ENCODE results near the gene DLG4.
A peak's percentile ranks its signal among the peaks of the same experiment; 100 is the strongest.

The DLG4 gene

DNA sequence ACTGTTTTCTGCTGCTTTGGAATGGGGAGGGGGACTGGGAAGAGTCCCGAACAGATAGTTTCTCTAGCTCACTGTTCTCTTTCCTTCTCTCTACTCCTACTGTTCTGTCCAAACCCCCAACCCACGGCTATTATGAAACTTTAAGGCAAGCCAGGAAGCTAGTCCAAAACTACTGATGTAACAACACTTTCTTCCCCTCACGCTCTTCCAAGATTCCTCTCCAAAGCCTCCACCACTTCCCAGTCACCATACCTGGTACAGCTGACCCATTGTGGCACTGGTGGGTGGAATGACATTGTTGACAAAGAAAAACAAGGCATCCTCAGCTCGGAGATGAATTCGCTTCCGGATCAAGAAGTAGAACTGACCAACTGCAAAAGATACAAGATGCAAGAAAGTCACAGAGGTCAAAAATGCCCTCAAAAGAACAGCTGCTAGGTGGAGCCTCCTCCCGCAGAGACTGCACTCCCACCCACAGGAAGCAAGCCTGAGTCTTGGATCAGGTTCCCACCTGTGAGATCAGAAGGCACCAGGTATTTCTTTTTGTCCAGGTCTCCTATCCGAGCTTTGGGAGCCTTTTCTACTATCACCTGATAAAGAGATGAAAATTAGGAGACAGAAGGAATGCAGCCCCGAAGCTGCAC is 21.6 kb upstream of the DLG4 start:
- TF ChIP-seq, protein P1, sequence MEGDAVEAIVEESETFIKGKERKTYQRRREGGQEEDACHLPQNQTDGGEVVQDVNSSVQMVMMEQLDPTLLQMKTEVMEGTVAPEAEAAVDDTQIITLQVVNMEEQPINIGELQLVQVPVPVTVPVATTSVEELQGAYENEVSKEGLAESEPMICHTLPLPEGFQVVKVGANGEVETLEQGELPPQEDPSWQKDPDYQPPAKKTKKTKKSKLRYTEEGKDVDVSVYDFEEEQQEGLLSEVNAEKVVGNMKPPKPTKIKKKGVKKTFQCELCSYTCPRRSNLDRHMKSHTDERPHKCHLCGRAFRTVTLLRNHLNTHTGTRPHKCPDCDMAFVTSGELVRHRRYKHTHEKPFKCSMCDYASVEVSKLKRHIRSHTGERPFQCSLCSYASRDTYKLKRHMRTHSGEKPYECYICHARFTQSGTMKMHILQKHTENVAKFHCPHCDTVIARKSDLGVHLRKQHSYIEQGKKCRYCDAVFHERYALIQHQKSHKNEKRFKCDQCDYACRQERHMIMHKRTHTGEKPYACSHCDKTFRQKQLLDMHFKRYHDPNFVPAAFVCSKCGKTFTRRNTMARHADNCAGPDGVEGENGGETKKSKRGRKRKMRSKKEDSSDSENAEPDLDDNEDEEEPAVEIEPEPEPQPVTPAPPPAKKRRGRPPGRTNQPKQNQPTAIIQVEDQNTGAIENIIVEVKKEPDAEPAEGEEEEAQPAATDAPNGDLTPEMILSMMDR (IDR thresholded peaks at IDR 0.05; ENCODE audit: borderline replicate concordance, control extremely low read depth, extremely low read depth, insufficient read depth, missing control alignments) = no peak
- no peak for DNase-seq (ENCODE audit: low spot score)
- in situ Hi-C loops (cut with MboI; ENCODE audit: low sequenced_read_pairs, unreplicated experiment) = no loop called here

DNA sequence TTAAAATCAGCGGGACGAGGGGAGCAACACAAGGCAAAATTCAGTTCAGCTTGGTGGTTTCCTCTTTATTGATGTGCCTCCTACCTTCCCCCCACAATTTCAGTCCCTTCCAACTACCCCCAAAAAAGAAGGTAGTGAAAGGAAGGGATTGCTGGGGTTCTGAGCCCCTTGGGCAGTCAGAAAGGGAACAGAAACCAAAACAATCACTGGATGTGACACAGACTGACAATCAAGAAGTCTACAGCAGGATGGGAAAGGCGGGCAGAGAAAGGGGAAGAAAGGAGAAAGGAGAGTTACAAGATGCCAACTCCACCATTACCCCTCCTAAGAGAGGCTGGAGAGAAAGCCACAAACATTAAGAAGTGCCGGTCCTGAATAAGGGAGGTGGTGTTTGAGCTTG is 20.7 kb upstream of the DLG4 start:
- no peak for DNase-seq (ENCODE audit: low spot score)
- TF ChIP-seq, protein P1 (IDR thresholded peaks at IDR 0.05; ENCODE audit: borderline replicate concordance, control extremely low read depth, extremely low read depth, insufficient read depth, missing control alignments) = no peak
- in situ Hi-C loops (cut with MboI; ENCODE audit: low sequenced_read_pairs, unreplicated experiment) = no loop called here

DNA sequence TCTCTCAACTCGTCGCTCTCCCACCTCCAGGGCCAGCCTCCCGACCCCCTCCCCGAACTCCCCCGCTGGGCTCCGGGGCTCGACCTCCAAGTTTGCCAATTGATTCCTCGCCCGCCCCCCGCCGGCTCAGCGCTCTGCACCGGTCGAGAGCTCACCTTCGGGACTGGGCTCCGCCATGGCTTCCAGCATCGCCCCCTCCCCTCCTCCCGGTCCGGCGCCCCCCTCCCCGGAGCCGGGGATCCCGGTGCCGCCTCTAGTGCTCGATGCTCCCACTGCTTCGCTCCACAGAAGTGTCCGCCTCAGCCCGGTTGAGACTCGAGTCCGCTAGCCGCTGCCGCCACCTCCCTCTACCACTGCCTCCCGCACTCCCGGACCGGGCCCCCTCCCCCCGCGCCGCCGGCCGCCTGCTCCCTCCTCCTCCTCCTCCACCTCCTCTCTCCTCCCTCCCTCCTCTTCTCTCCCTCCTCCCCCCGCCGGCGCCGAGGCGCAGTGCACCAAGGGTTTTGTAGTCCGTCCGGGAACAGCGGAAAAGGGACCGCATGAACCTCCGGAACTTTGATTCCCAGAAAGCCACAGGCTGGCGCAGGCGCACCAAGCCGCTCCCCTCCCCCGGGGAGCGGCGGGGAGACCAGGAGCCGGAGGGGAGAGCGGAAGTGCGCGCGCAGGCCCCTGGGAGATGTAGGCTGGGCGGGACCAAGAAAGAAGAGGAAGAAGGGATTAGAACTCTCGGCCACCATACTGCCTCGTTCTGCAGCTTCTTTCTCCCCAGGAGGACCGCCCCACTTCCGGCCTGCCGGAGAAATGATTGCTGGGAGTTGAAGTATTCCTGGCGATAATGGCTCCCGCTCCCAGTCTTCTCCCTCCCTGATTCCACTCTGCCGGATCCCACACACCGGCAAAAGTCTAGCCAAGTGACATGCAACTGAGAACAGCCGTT is 19.7 kb upstream of the DLG4 start, which contains the start of gene PHF23:
TSS of gene PHF23 (minus strand) at position 367 of the 937 bp plus-strand sequence. CDS start at position 189, 178 bp downstream.
- TF ChIP-seq, protein P1 (IDR thresholded peaks at IDR 0.05; ENCODE audit: borderline replicate concordance, control extremely low read depth, extremely low read depth, insufficient read depth, missing control alignments) = no peak
- in situ Hi-C loops (cut with MboI; ENCODE audit: low sequenced_read_pairs, unreplicated experiment) = no loop called here
- peak; percentile 97 for DNase-seq (ENCODE audit: low spot score)

DNA sequence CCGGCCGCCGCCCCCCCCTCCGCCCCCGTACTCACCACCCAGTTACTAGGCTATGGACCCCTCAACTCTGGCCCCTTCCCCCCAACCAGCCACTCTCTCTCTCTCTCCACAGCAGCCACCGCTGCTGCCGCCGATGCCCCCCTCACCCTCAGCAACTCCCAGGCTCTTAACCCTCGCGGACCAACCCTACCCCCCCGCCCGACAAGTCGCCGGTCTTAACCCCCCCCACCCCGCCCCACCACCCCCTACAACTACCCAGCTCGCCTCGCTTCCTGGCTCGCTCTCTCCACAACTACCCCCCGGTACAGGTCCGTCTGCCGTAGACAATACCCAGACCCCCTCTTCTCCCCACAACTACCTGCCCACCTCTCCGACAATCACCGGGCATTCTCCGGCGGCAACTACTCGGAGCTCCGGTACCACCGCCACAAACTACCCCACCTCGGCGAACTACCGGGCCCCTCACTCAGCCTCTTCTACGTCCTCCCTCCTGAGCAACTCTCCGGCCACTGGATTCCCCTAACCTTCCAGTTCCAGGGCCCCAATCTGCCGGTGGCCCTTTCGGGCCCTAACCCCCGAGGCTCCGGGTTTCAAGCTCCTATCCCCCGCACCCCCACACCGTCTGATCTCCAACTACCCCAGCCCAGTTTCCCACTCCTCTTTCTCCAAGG is 18.9 kb upstream of the DLG4 start:
- no peak for DNase-seq (ENCODE audit: low spot score)
- TF ChIP-seq, protein P1 (IDR thresholded peaks at IDR 0.05; ENCODE audit: borderline replicate concordance, control extremely low read depth, extremely low read depth, insufficient read depth, missing control alignments) = no peak
- in situ Hi-C loops (cut with MboI; ENCODE audit: low sequenced_read_pairs, unreplicated experiment) = no loop called here

DNA sequence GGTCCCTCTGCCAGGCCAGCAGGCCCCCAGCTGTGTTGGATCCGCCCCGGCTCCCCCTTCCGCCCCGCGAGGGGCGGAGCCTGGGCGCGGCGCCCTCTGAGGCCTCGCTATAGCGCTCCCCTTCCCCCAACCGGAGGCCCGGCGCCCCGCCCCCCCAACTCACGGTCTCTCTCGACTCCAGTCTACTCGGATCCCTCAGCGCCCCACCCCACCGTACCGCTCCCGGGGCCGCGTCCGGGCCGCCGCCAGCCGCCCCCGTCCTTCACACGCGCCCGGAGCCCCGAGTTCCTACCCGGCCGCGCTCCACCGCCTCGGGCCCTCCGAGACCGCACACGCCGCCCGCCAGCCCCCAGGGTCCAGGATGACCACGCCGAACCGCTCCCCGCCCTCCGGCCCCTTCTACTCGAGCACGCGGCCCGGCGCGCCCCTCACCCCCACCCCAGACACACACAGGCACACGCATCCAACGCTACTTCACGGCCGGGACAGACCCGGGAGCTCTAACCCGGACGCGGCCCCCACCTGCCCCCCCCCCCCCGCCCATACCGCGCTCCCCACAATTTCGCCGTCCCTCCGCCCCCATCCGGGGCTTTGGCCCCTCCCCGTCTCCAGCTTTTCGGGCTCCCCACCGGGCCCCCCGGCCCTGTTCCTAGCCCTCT is 18.3 kb upstream of the DLG4 start:
- TF ChIP-seq, protein P1 (IDR thresholded peaks at IDR 0.05; ENCODE audit: borderline replicate concordance, control extremely low read depth, extremely low read depth, insufficient read depth, missing control alignments) = no peak
- DNase-seq (ENCODE audit: low spot score) = peak; percentile 86
- in situ Hi-C loops (cut with MboI; ENCODE audit: low sequenced_read_pairs, unreplicated experiment) = no loop called here

DNA sequence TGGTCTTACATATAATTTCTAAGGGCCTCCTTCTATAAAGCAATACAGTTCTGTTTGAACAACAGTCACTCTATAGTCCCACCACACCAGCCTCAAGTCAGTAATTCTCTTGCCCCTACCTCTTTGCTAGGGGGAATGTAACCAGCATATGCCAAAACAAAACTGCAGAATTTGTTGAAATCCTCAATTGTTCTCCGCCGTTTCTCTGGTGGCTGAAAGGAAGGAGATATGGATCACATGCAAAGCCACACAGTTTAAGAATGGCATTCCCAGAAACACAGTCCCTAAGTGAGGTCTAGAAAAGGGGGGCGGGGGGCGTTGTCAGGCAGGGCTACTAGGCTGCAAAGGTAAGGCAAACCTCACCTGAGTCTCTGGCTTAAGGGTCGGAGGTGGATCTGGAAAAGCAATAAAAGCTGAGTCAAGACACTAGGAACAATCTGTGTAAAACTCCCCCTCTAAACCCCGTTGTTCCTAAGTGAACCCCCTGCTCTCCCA is 17.7 kb upstream of the DLG4 start:
- in situ Hi-C loops (cut with MboI; ENCODE audit: low sequenced_read_pairs, unreplicated experiment) = no loop called here
- no peak for DNase-seq (ENCODE audit: low spot score)
- TF ChIP-seq, protein P1 (IDR thresholded peaks at IDR 0.05; ENCODE audit: borderline replicate concordance, control extremely low read depth, extremely low read depth, insufficient read depth, missing control alignments) = no peak

Data from GM13976 (cell line).